HepG2 (cell line): ENCODE measurements around the gene DNM1L. TPM values are rescaled to one million over a fixed set of nuclear protein-coding genes. Genes with fewer than 3 reads are reported as not detected.
A peak's percentile ranks its signal among the peaks of the same experiment; 100 is the strongest.

Experiments used
- ATRX ChIP-seq: sonication (generic); formaldehyde crosslinking; IDR thresholded peaks from 2 replicates; pipeline ENCODE4 v1.4.0; 2020; ENCODE audit warnings: missing genetic modification reagents, borderline replicate concordance
- BATF2 ChIP-seq: sonication (generic); formaldehyde crosslinking; IDR thresholded peaks from 2 replicates; pipeline ENCODE4 v1.8.0; 2022; ENCODE audit warnings: mild to moderate bottlenecking, missing genetic modification reagents, moderate library complexity
- ELF3 ChIP-seq: IDR thresholded peaks from 2 replicates; pipeline ENCODE4 v1.6.1; 2016; ENCODE audit warnings: missing genetic modification reagents, missing compliant biosample characterization
- FOSL1 ChIP-seq: sonication (generic); formaldehyde crosslinking; IDR thresholded peaks from 2 replicates; pipeline ENCODE4 v1.9.0; 2021; ENCODE audit warnings: missing genetic modification reagents, borderline replicate concordance
- KAT8 ChIP-seq: IDR thresholded peaks from 2 replicates; pipeline ENCODE4 v1.6.1; 2016; ENCODE audit warnings: missing genetic modification reagents, missing compliant biosample characterization
- PAXIP1 ChIP-seq: sonication (generic); formaldehyde crosslinking; conservative IDR thresholded peaks from 2 replicates; pipeline ENCODE4 v1.4.0; 2020; ENCODE audit warnings: mild to moderate bottlenecking, missing genetic modification reagents, moderate library complexity
- TIGD3 ChIP-seq: sonication (generic); formaldehyde crosslinking; IDR thresholded peaks from 2 replicates; pipeline ENCODE4 v1.5.1; 2020; ENCODE audit warnings: mild to moderate bottlenecking, missing genetic modification reagents, borderline replicate concordance
- ZGPAT ChIP-seq: IDR thresholded peaks from 2 replicates; pipeline ENCODE4 v1.6.1; 2016; ENCODE audit warnings: mild to moderate bottlenecking
- ZHX2 ChIP-seq, 2 experiments: sonication (generic) in 1 of 2; formaldehyde crosslinking in 1 of 2; IDR thresholded peaks; 2 replicates each; pipeline versions ENCODE4 v1.6.1 to v1.9.0; 2014 to 2022; ENCODE audit warnings: antibody characterized with exemption in 1 of 2, borderline replicate concordance in 1 of 2, inconsistent platforms in 1 of 2, low read depth in 1 of 2, missing genetic modification reagents in 1 of 2
- ZIK1 ChIP-seq: sonication (generic); formaldehyde crosslinking; IDR thresholded peaks from 2 replicates; pipeline ENCODE4 v1.5.0; 2020; ENCODE audit warnings: mild to moderate bottlenecking, low read depth, missing genetic modification reagents, borderline replicate concordance
- ZNF253 ChIP-seq: sonication (generic); formaldehyde crosslinking; IDR thresholded peaks from 2 replicates; pipeline ENCODE4 v1.8.0; 2022; ENCODE audit warnings: mild to moderate bottlenecking, missing genetic modification reagents, borderline replicate concordance
- ZNF530 ChIP-seq: sonication (generic); formaldehyde crosslinking; IDR thresholded peaks from 2 replicates; pipeline ENCODE4 v1.5.0; 2020; ENCODE audit warnings: low read depth, mild to moderate bottlenecking, missing genetic modification reagents
- ZNF567 ChIP-seq: sonication (generic); formaldehyde crosslinking; IDR thresholded peaks from 2 replicates; pipeline ENCODE4 v1.8.1; 2023; ENCODE audit warnings: mild to moderate bottlenecking, missing genetic modification reagents, borderline replicate concordance
- ZSCAN12 ChIP-seq: sonication (generic); formaldehyde crosslinking; IDR thresholded peaks from 2 replicates; pipeline ENCODE4 v1.9.0; 2021; ENCODE audit warnings: mild to moderate bottlenecking, missing genetic modification reagents
- polyA plus RNA-seq, 8 experiments: library from polyadenylated mRNA; depleted of rRNA in 3 of 8; stranded (reverse) in 7 of 8; unstranded in 1 of 8; fragments of >200 nt; fragmentation: Illumina TruSeq in 4 of 8; extraction: Trizol in 4 of 8; gene quantifications; 2 replicates each; pipeline versions ENCODE4 v1.2.1 to v1.2.3, GENCODE V29; 2011 to 2016; ENCODE audit warnings: low read depth in 4 of 8, missing spikeins in 1 of 8, mixed read lengths in 1 of 8; ENCODE audit not compliant: insufficient read depth in 1 of 8
- total RNA-seq, 5 experiments: library from RNA; depleted of rRNA; stranded (reverse); fragments of >200 nt; fragmentation: Illumina TruSeq; extraction: Trizol; gene quantifications; 2 replicates each; pipeline ENCODE4 v1.2.3, GENCODE V29; 2016; ENCODE audit warnings: low read depth in 1 of 5

The DNM1L gene
- total and polyA plus RNA-seq, 2 of the 13 experiments (the other 11 are each of a cell fraction or from before 2014, with no cell fraction given), result 35.9 to 65.8 TPM

GRCh38 chr12:32755654-32756475, 76.8 kb downstream of the DNM1L start, which contains the start of gene YARS2 (continued):
- TF ChIP-seq PAXIP1 (CRISPR knock-in tag), result no peak
- TF ChIP-seq ELF3 (CRISPR knock-in tag), result peak; percentile 10; the same call in 1 of the 2 replicates
- TF ChIP-seq ZSCAN12 (CRISPR knock-in tag), result no peak
- TF ChIP-seq ATRX (CRISPR knock-in tag), result no peak
- peak; percentile 67 for TF ChIP-seq ZGPAT (CRISPR knock-in tag)
- TF ChIP-seq ZIK1 (CRISPR knock-in tag), result no peak; the same call in 1 of the 2 replicates
- peak; percentile 29; the same call in 1 of the 2 replicates for TF ChIP-seq TIGD3 (CRISPR knock-in tag)
- no peak for TF ChIP-seq ZHX2 (IDR thresholded peaks at IDR 0.05; ENCODE audit: low read depth)
- no peak; the same call in 1 of the 2 replicates for TF ChIP-seq ZHX2 (CRISPR knock-in tag; IDR thresholded peaks at IDR 0.05; ENCODE audit: borderline replicate concordance)
- TF ChIP-seq ZNF567 (CRISPR knock-in tag), result 0 out of 2 replicates have a peak, but pooled peaks have one; percentile 4
- TF ChIP-seq FOSL1, result no peak
- no peak for TF ChIP-seq BATF2 (CRISPR knock-in tag)
- TF ChIP-seq ZNF530 (CRISPR knock-in tag), result no peak
- no peak for TF ChIP-seq ZNF253
- peak; percentile 91 for TF ChIP-seq KAT8 (CRISPR knock-in tag)
